Fibroblast of pulmonary artery (primary cell): Measurements from ENCODE around the gene GJC2.

Experiments used
- DNase-seq: peaks from one replicate; pipeline ENCODE4 v3.0.0-alpha.2; 2010; ENCODE audit warnings: low read depth
- H3K4me3 ChIP-seq: replicated peaks from 2 replicates; pipeline ENCODE4 v1.5.1; 2011; ENCODE audit warnings: low read depth, mild to moderate bottlenecking, control low read depth, low read length, moderate library complexity
- TF ChIP-seq, protein P1 (sequence below): IDR thresholded peaks from 2 replicates; pipeline ENCODE4 v1.5.1; 2011; ENCODE audit warnings: mild to moderate bottlenecking, control low read depth, low read length, inconsistent platforms; ENCODE audit errors: missing control alignments

Gene GJC2

GRCh38 chr1:228114827-228115226 lies 34.9 kb upstream of the GJC2 start:
- TF ChIP-seq, protein P1, sequence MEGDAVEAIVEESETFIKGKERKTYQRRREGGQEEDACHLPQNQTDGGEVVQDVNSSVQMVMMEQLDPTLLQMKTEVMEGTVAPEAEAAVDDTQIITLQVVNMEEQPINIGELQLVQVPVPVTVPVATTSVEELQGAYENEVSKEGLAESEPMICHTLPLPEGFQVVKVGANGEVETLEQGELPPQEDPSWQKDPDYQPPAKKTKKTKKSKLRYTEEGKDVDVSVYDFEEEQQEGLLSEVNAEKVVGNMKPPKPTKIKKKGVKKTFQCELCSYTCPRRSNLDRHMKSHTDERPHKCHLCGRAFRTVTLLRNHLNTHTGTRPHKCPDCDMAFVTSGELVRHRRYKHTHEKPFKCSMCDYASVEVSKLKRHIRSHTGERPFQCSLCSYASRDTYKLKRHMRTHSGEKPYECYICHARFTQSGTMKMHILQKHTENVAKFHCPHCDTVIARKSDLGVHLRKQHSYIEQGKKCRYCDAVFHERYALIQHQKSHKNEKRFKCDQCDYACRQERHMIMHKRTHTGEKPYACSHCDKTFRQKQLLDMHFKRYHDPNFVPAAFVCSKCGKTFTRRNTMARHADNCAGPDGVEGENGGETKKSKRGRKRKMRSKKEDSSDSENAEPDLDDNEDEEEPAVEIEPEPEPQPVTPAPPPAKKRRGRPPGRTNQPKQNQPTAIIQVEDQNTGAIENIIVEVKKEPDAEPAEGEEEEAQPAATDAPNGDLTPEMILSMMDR, result no peak
- no peak overlapping the region for H3K4me3 ChIP-seq

DNA sequence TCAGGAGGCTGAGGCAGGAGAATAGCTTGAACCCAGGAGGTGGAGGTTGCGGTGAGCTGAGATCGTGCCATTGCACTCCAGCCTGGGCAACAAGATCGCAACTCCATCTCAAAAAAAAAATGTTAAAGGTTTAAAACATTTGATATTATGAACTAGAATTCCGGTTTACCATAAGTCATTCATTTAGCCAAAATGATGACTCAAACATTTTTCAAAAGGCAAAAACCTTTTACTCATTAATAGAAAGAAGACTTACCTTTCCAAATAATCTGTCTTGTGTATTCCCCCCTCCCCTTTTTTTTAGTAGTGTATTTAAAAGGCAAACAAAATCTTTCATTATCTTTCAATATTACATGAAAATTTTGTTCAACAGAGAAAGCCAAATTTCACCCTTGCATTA lies 32.4 kb upstream of the GJC2 start:
- no peak for DNase-seq
- TF ChIP-seq, protein P1, result no peak
- H3K4me3 ChIP-seq, result no peak overlapping the region

More at GRCh38 chr1:228114827-228115226, 34.9 kb upstream of the GJC2 start:
- DNase-seq, result no peak

DNA sequence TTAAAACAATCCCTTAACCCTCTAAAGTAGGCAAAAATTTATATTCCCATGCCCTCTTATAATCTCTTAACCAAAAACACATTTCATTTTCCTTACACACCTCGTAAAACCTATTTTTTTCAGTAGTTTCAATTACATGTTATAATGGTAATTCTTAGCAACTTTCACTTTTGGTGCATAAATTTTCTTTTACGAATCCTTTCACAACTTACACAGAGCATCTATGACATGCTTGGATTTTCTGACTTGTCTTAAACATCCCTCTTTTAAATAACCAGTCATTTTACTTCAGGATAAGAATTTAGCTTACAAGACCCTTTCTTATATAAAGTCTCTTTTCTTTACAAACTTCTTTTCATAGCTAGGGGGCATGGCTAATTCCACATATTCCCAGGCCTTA lies 31.7 kb upstream of the GJC2 start:
- H3K4me3 ChIP-seq, result no peak overlapping the region
- no peak for DNase-seq
- TF ChIP-seq, protein P1, result no peak

GRCh38 chr1:228120351-228120750 lies 29.4 kb upstream of the GJC2 start:
- H3K4me3 ChIP-seq, result no peak overlapping the region
- DNase-seq, result no peak
- TF ChIP-seq, protein P1, result no peak

DNA sequence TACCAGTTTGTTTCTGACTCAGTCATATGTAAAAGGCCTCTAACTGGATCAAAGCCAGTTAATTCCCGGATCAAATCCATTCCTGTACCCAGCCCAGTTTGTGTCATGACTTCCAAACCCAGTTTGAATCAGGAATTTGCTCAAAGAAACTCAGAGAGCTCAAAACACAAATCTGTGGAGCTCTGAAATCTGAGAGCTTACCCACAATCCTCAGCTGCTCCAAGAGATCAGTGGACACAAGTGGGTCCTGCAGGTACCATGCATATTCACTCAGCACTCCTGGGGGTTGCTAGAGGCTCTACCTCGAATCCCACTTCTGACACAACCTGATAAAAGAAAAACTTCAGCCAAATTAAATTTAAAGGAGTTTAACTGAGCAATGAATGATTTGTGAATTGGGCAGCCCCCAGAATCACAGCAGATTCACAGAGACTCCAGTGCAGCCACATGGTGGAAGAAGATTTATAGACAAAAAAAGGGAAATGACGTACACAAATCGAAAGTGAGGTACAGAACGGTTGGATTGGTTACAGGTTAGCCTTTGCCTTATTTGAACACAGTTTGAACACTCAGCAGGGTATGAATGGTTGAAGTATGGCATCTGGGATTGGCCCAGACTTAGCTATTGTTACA lies 28.8 kb upstream of the GJC2 start:
- TF ChIP-seq, protein P1, result no peak
- no peak overlapping the region for H3K4me3 ChIP-seq
- DNase-seq, result no peak

DNA sequence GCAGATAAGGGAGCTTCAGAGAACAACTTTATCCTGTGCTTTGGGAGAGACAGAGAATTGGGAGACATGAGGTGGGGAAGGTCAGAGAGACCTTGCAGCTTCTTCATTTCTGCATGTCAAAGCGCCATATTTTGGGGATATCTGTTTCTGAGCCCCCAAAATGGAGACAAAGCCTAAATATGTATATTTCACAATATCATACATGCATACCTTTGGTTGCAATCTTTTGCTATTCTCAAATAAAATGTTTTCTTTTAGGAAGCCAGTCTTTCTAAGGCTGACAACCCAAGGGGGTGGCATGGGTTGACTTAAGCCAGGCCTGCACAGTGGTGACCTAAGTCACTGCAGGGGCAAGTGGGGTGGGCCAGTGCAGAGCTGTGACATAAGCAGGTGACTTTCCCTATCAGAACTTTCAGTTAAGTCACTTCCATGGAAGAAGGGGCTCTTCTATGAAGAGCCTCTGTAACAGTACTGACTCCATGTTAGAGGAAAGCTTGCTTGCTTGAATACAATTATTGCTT lies 26.7 kb upstream of the GJC2 start:
- DNase-seq, result no peak
- TF ChIP-seq, protein P1, result no peak
- H3K4me3 ChIP-seq, result no peak overlapping the region

GRCh38 chr1:228123505-228123904 lies 26.2 kb upstream of the GJC2 start:
- DNase-seq, result no peak
- no peak overlapping the region for H3K4me3 ChIP-seq
- TF ChIP-seq, protein P1, result no peak
